Measurements from ENCODE around the gene JAZF1.

JAZF1 gene

DNA sequence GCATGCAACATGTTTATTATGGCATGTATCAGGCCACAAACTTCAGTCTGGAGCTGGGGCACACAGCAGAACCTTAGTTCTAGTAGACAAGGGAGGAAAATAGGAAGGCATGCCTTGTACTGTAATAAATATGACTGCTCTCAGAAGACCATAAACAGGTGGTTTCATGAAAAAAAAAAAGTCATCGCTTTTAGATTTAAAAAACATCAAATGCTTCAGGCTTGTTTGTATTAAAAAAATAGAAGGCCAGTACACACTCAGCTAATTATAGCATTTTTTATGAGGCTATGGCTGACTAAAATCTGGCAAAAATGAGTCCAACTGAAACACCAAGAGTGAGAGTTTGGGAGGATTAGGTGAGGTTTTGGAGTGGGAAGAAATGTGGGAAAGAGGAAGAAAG lies 204.1 kb downstream of the JAZF1 start:
- no peak for TF ChIP-seq TOX (CRISPR knock-in tag; IDR thresholded peaks at IDR 0.05; ENCODE audit: borderline replicate concordance)
- no peak for TF ChIP-seq ZNF8 (CRISPR knock-in tag; IDR thresholded peaks at IDR 0.05)
- TF ChIP-seq ZC3H10 (CRISPR knock-in tag; IDR thresholded peaks at IDR 0.05): no peak
- TF ChIP-seq ZFP3 (CRISPR knock-in tag; IDR thresholded peaks at IDR 0.05): no peak
- no peak for TF ChIP-seq ESRRG (CRISPR knock-in tag; IDR thresholded peaks at IDR 0.05)
- TF ChIP-seq, protein P1, sequence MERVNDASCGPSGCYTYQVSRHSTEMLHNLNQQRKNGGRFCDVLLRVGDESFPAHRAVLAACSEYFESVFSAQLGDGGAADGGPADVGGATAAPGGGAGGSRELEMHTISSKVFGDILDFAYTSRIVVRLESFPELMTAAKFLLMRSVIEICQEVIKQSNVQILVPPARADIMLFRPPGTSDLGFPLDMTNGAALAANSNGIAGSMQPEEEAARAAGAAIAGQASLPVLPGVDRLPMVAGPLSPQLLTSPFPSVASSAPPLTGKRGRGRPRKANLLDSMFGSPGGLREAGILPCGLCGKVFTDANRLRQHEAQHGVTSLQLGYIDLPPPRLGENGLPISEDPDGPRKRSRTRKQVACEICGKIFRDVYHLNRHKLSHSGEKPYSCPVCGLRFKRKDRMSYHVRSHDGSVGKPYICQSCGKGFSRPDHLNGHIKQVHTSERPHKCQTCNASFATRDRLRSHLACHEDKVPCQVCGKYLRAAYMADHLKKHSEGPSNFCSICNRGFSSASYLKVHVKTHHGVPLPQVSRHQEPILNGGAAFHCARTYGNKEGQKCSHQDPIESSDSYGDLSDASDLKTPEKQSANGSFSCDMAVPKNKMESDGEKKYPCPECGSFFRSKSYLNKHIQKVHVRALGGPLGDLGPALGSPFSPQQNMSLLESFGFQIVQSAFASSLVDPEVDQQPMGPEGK (CRISPR knock-in tag; IDR thresholded peaks at IDR 0.05; ENCODE audit: borderline replicate concordance): no peak
- TF ChIP-seq, protein P2, sequence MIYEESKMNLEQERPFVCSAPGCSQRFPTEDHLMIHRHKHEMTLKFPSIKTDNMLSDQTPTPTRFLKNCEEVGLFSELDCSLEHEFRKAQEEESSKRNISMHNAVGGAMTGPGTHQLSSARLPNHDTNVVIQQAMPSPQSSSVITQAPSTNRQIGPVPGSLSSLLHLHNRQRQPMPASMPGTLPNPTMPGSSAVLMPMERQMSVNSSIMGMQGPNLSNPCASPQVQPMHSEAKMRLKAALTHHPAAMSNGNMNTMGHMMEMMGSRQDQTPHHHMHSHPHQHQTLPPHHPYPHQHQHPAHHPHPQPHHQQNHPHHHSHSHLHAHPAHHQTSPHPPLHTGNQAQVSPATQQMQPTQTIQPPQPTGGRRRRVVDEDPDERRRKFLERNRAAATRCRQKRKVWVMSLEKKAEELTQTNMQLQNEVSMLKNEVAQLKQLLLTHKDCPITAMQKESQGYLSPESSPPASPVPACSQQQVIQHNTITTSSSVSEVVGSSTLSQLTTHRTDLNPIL (CRISPR knock-in tag; IDR thresholded peaks at IDR 0.05; ENCODE audit: low read depth): no peak
- TF ChIP-seq ISL1 (CRISPR knock-in tag; IDR thresholded peaks at IDR 0.05): no peak
- no peak for ATAC-seq

DNA sequence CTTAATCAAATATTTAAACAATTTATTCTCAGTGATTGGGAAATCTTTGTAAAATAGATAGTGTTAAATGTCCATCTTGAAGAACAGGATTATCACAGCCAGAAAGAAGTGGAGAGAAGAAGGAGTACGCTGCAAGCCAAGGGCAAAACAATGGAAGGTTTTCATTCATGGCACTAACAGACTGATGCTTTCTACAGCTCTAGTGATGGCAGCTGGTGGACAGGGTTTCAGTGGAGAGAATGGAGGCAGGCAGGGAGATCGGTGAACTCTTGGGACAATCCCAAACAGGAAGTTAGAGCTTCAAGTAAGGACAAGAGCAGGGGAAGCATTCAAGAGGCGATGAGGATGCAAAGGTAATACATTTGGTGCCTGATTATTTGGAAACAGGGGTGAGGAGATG lies 207.0 kb downstream of the JAZF1 start:
- ATAC-seq: no peak
- TF ChIP-seq ZFP3 (CRISPR knock-in tag; IDR thresholded peaks at IDR 0.05) (no peak), ZNF565 (CRISPR knock-in tag; conservative IDR thresholded peaks at IDR 0.05; ENCODE audit: low read depth) (no peak), BACH2 (CRISPR knock-in tag; IDR thresholded peaks at IDR 0.05; ENCODE audit: borderline replicate concordance) (no peak), ESRRG (CRISPR knock-in tag; IDR thresholded peaks at IDR 0.05) (no peak)
- TF ChIP-seq, protein P3, sequence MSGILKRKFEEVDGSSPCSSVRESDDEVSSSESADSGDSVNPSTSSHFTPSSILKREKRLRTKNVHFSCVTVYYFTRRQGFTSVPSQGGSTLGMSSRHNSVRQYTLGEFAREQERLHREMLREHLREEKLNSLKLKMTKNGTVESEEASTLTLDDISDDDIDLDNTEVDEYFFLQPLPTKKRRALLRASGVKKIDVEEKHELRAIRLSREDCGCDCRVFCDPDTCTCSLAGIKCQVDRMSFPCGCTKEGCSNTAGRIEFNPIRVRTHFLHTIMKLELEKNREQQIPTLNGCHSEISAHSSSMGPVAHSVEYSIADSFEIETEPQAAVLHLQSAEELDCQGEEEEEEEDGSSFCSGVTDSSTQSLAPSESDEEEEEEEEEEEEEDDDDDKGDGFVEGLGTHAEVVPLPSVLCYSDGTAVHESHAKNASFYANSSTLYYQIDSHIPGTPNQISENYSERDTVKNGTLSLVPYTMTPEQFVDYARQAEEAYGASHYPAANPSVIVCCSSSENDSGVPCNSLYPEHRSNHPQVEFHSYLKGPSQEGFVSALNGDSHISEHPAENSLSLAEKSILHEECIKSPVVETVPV (CRISPR knock-in tag; IDR thresholded peaks at IDR 0.05): no peak
- TF ChIP-seq, protein P4, sequence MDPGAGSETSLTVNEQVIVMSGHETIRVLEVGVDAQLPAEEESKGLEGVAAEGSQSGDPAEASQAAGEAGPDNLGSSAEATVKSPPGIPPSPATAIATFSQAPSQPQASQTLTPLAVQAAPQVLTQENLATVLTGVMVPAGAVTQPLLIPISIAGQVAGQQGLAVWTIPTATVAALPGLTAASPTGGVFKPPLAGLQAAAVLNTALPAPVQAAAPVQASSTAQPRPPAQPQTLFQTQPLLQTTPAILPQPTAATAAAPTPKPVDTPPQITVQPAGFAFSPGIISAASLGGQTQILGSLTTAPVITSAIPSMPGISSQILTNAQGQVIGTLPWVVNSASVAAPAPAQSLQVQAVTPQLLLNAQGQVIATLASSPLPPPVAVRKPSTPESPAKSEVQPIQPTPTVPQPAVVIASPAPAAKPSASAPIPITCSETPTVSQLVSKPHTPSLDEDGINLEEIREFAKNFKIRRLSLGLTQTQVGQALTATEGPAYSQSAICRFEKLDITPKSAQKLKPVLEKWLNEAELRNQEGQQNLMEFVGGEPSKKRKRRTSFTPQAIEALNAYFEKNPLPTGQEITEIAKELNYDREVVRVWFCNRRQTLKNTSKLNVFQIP (CRISPR knock-in tag; IDR thresholded peaks at IDR 0.05; ENCODE audit: borderline replicate concordance, low read depth): no peak

DNA sequence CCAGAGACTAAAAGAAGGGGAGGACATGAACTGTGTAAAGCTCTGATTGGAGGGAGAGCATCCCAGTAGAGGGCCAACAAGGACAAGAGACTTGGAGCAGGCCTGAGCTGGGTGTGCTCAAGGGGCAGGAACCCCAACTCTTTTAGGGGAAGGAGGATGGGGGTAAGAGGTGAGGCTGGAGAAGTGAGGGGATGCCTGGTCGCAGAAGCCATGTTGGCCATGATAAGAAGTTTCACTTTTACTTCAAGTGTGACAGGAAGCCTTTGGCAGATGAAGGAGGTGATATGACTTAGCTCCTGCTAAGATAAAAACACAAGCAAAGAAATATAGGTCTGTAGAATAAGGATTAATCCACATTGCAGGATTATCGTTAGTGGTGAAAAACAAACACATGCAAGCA lies 208.3 kb downstream of the JAZF1 start:
- TF ChIP-seq CSDC2 (CRISPR knock-in tag; IDR thresholded peaks at IDR 0.05) (no peak), TCF4 (CRISPR knock-in tag; IDR thresholded peaks at IDR 0.05; ENCODE audit: borderline replicate concordance) (no peak), TOX (CRISPR knock-in tag; IDR thresholded peaks at IDR 0.05; ENCODE audit: borderline replicate concordance) (no peak), ESRRG (CRISPR knock-in tag; IDR thresholded peaks at IDR 0.05) (no peak), GLIS3 (CRISPR knock-in tag; IDR thresholded peaks at IDR 0.05) (no peak), ZNF565 (CRISPR knock-in tag; conservative IDR thresholded peaks at IDR 0.05; ENCODE audit: low read depth) (no peak)
- TF ChIP-seq, protein P4 (CRISPR knock-in tag; IDR thresholded peaks at IDR 0.05; ENCODE audit: borderline replicate concordance, low read depth): no peak
- TF ChIP-seq, protein P5, sequence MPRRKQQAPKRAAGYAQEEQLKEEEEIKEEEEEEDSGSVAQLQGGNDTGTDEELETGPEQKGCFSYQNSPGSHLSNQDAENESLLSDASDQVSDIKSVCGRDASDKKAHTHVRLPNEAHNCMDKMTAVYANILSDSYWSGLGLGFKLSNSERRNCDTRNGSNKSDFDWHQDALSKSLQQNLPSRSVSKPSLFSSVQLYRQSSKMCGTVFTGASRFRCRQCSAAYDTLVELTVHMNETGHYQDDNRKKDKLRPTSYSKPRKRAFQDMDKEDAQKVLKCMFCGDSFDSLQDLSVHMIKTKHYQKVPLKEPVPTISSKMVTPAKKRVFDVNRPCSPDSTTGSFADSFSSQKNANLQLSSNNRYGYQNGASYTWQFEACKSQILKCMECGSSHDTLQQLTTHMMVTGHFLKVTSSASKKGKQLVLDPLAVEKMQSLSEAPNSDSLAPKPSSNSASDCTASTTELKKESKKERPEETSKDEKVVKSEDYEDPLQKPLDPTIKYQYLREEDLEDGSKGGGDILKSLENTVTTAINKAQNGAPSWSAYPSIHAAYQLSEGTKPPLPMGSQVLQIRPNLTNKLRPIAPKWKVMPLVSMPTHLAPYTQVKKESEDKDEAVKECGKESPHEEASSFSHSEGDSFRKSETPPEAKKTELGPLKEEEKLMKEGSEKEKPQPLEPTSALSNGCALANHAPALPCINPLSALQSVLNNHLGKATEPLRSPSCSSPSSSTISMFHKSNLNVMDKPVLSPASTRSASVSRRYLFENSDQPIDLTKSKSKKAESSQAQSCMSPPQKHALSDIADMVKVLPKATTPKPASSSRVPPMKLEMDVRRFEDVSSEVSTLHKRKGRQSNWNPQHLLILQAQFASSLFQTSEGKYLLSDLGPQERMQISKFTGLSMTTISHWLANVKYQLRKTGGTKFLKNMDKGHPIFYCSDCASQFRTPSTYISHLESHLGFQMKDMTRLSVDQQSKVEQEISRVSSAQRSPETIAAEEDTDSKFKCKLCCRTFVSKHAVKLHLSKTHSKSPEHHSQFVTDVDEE (CRISPR knock-in tag; IDR thresholded peaks at IDR 0.05): no peak
- no peak for ATAC-seq
